NCI-H2227 treated with DMSO at 0.1 percent for 48 hours (cell line): ENCODE data around the gene EGR2.

Experiments
- DNase-seq: peaks from one replicate; lab custom pipeline; 2025; lab: John Stamatoyannopoulos, UW

EGR2 gene

GRCh38 chr10:62817766-62818425 lies 1.7 kb upstream of the EGR2 start:
- DNase-seq = peak; percentile 2

DNA sequence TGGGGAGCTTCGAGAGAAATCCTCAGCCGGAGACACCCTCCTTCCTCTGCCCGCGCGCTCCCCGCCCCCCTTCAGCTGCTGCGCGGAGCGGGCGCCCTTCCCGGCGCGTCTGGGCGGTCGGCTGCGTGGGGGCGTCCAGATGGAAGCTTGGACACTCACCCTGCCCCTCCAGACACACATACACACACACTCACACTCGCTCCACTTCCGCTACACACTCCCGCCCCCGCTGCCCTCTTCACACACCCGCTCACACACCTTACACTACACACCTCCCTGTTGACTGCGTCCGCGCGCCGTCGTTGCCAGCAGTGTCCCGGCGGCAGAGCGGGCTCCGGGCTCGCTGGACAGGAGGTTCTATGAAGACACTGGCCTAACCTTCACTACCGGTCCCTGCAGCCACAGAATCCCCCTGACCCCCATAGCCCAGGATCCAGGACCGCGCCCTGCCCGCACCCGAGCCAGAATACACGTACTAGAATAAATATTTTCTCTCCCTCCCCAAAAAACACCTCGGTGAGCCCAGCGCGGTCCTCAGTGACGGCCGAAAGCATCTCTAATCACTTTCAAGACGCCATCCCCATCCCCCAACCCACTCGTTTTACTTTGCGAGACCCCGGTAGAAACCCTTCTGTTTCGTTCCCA lies 1.1 kb upstream of the EGR2 start:
- no peak for DNase-seq

DNA sequence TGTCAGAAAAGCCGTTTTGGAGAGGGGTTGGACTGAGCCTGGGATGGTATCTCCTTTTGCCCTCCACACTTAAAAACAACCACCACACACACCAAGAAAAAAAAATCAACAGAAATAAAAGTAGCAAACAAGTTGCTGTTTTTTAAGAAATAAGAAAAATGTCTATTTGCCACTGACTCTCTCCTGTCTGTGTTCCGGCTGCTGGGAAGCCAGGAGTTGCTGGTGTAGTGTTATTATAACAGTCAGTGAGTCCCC lies 163 bp downstream of the EGR2 start:
- no peak for DNase-seq

GRCh38 chr10:62815381-62816075 lies 638 bp downstream of the EGR2 start:
- DNase-seq = no peak

DNA sequence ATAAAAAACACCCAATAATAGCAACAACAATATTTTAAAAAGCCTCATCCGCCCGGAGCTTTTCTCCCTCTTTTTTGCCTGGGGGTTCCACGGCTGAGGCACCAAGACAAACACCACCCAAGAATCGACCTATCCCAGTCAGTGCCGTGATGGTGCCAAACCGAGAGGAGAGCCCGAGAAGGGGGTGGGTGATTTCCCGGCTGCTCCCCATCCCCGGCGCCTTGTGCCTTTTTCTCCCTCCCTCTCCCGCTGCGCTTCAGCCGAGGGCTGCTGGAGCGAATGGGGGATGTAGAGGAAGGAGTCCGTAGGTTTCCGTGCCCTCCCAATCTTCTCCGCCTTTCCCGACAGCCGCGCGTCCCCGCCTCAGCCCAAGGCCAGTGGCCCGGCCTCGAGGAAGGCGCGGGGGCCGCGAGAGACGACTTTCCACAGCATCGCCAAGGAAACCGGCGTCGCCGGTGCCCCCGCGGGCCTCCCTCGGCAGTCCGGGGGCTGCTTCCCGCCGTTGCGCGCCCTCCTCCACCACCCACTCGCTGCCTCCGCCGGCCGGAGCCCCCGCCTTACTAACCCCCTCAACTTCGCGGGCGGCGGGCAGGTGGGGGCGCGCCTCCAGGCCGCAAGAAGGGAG lies 1.3 kb downstream of the EGR2 start:
- no peak for DNase-seq

- no peak for DNase-seq
Measured at GRCh38 chr10:62813981-62814380, 2.2 kb downstream of the EGR2 start.

- no peak for DNase-seq
Measured at GRCh38 chr10:62813453-62813852, 2.7 kb downstream of the EGR2 start.

GRCh38 chr10:62812672-62813439 lies 3.3 kb downstream of the EGR2 start:
- DNase-seq = no peak

GRCh38 chr10:62811159-62811875 lies 4.8 kb downstream of the EGR2 start:
- DNase-seq = no peak

GRCh38 chr10:62810156-62810902 lies 5.8 kb downstream of the EGR2 start:
- no peak for DNase-seq

- no peak for DNase-seq
Measured at GRCh38 chr10:62806251-62806650, 9.9 kb downstream of the EGR2 start.

GRCh38 chr10:62805231-62806099 lies 10.7 kb downstream of the EGR2 start:
- DNase-seq = no peak

DNA sequence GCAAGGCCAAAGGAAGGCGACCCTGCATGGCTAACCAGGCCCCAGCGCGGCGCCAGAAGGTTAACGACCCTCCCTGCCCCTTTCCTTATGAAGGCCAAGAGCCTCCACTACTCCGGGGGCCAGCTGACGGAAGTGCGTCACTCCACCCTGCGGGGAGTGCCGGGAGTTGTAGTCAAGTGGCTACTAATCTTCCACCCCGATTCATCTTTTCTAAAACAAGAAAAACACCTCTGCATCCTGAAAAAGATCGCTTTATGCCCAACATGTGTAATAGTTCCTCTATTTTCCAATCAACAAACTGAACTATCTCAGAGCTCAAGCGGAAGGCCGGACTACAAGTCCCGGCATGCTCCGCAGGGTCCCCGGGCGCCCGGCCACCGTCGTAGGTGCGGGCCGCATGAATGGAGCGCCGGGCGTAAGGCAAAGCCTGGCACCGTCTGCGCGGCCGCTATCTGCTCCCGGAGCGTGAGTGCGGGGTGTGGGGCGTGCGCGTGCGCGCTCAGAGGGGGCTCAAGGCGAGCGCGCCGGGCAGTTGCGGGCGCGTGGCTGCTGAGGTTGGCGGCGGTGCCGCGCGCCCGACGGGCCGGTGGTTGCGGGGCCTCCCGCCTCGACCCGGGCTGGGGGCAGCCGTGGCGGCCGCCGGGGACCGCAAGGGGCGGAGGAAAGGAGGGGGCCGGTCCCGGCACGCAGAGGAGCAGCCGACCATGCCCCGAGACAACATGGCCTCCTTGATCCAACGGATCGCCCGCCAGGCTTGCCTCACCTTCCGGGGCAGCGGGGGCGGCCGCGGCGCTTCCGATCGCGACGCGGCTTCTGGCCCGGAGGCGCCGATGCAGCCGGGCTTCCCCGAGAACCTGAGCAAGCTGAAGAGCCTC lies 11.6 kb downstream of the EGR2 start, which contains the start of gene ADO:
Gene ADO (plus strand): TSS at position 365 of the 875 bp plus-strand sequence. CDS start 340 bp downstream, at position 705.
- DNase-seq = peak; percentile 80

DNA sequence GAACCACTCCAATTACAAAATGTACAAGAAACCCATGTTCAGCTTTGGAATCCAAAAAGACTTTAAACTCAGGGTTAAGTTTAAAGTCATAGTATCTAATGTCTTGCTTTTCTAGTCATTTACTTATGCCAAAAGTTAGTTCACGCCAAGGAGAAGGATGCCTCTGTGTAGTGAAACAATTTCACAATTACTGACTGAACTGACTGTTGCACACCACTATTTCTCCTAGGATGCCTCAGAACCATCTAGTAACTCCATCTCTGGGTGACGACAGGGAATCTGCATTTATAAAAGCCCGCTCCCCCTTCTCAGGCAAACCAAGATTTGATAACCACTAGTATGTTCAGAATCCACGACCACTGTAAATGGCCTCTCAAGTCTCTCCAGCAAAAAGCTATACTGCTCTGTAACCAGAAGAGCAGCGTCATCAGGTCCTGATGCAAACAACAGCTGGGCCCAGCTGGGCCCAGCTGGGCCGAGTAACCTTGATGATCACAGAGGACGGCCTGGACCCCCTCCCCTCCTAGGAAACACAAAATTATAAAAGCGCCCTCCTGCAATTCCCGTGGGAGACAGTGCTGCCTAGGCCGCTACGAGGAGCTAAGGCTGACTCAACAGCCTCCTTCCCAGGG lies 12.3 kb downstream of the EGR2 start:
- DNase-seq = no peak

- no peak for DNase-seq
Measured at GRCh38 chr10:62801871-62802270, 14.3 kb downstream of the EGR2 start.

GRCh38 chr10:62796896-62797295 lies 19.3 kb downstream of the EGR2 start:
- DNase-seq = no peak

DNA sequence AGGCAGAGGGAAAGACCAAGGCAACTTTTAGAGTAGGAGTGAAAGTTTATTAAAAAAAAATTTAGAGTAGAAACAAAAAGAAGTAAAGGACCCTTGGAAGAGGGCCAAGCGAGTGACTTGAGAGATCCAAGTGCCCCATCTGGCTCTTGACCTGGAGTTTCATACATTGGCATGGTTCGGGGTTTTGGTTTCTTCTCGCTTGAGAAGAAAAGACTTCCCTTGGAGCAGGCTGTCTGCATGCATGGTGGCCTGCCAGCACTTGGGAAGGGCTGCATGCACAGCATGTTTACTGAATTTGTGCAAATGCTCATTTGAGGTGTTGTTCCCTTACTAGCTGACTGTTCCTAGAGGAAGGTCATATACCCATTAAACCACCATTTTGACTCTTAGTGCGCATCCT lies 20.4 kb downstream of the EGR2 start:
- DNase-seq = no peak

DNA sequence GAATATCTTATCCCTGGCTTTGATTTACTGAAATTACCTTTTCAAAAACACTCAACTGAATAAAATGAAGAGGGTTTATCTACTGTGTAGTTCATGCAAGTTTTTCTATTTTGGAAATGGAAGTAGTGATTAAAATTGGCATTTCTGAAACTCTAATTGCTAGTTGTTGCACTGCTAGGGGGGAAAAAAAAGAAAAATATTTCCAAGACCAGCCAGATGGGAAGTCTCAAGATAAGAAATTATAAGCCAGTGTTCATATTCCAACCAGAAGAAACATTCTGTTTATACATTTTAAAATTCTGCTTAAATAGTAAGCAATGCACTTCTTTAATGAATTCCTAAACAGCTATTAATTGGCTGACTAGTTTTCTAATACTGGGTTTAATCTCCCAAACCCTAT lies 21.1 kb downstream of the EGR2 start:
- no peak for DNase-seq
